GM19397 (cell line): ENCODE measurements around the gene DDIT4L.
A peak's percentile ranks its signal among the peaks of the same experiment; 100 is the strongest.
"Not testable (repeated sequence)": the region's sequence is repeated elsewhere in the genome, so short reads cannot be mapped to it uniquely, and the experiment has no call there.

Experiments
- ATAC-seq: cut with Tn5 transposase; IDR thresholded peaks from one replicate; pipeline ENCODE4 v1.9.1; 2021; ENCODE audit warnings: mild to moderate bottlenecking, moderate library complexity; ENCODE audit not compliant: unreplicated experiment

Gene DDIT4L

GRCh38 chr4:100166297-100167039 lies 23.8 kb downstream of the DDIT4L start:
- no peak for ATAC-seq

GRCh38 chr4:100165809-100166208 lies 24.5 kb downstream of the DDIT4L start:
- ATAC-seq = no peak

GRCh38 chr4:100164808-100165760 lies 25.2 kb downstream of the DDIT4L start:
- no peak for ATAC-seq

GRCh38 chr4:100162027-100162685 lies 28.1 kb downstream of the DDIT4L start:
- peak; percentile 76 for ATAC-seq

- ATAC-seq = no peak
Measured at GRCh38 chr4:100149190-100149589, 41.1 kb downstream of the DDIT4L start.

GRCh38 chr4:100147684-100148083 lies 42.6 kb downstream of the DDIT4L start:
- no peak for ATAC-seq

GRCh38 chr4:100147198-100147597 lies 43.1 kb downstream of the DDIT4L start:
- no peak for ATAC-seq

- ATAC-seq = no peak
Measured at GRCh38 chr4:100146756-100147155, 43.5 kb downstream of the DDIT4L start.

- not testable (repeated sequence) for ATAC-seq
Measured at GRCh38 chr4:100137320-100137719, 52.9 kb downstream of the DDIT4L start.
